ENCODE data around the gene PLEKHM3.

DNA sequence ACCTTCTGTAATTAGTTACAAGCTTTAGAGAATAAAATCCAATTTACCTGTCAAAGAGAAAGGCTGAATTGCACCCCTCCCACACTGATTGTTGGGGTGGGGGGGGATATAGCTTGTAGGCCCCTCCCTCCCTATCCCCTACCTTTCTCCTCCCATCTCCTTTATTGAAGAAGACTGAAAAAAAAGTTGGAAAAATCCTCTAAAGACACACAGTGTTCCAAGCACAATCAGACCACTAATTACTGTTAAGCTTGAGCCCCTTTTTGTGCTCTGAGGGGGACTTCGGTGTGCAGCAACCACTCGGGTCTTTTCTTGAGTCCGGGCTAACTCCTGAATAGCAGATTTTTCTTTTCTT is 212.6 kb downstream of the PLEKHM3 start:
- no peak for TF ChIP-seq POLR2A (IDR thresholded peaks at IDR 0.05; ENCODE audit: low read length)
- TF ChIP-seq, protein P1, sequence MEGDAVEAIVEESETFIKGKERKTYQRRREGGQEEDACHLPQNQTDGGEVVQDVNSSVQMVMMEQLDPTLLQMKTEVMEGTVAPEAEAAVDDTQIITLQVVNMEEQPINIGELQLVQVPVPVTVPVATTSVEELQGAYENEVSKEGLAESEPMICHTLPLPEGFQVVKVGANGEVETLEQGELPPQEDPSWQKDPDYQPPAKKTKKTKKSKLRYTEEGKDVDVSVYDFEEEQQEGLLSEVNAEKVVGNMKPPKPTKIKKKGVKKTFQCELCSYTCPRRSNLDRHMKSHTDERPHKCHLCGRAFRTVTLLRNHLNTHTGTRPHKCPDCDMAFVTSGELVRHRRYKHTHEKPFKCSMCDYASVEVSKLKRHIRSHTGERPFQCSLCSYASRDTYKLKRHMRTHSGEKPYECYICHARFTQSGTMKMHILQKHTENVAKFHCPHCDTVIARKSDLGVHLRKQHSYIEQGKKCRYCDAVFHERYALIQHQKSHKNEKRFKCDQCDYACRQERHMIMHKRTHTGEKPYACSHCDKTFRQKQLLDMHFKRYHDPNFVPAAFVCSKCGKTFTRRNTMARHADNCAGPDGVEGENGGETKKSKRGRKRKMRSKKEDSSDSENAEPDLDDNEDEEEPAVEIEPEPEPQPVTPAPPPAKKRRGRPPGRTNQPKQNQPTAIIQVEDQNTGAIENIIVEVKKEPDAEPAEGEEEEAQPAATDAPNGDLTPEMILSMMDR (IDR thresholded peaks at IDR 0.05), result no peak
- TF ChIP-seq, protein P2, sequence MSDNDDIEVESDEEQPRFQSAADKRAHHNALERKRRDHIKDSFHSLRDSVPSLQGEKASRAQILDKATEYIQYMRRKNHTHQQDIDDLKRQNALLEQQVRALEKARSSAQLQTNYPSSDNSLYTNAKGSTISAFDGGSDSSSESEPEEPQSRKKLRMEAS (IDR thresholded peaks at IDR 0.05), result no peak
- TF ChIP-seq EP300 (IDR thresholded peaks at IDR 0.05), result no peak
- TF ChIP-seq POLR2AphosphoS2 (conservative IDR thresholded peaks at IDR 0.05; ENCODE audit: low read length), result no peak
- no peak for TF ChIP-seq SREBF2 (IDR thresholded peaks at IDR 0.05)
- TF ChIP-seq, protein P3, sequence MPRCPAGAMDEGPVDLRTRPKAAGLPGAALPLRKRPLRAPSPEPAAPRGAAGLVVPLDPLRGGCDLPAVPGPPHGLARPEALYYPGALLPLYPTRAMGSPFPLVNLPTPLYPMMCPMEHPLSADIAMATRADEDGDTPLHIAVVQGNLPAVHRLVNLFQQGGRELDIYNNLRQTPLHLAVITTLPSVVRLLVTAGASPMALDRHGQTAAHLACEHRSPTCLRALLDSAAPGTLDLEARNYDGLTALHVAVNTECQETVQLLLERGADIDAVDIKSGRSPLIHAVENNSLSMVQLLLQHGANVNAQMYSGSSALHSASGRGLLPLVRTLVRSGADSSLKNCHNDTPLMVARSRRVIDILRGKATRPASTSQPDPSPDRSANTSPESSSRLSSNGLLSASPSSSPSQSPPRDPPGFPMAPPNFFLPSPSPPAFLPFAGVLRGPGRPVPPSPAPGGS (IDR thresholded peaks at IDR 0.05), result no peak

Data from A549 (cell line).